Measurements from ENCODE around the gene RHOA. TPM values are rescaled to one million over a fixed set of nuclear protein-coding genes. Genes with fewer than 3 reads are reported as not detected.

The RHOA gene
- total RNA-seq: 535 and 567 TPM in 2 replicates

DNA sequence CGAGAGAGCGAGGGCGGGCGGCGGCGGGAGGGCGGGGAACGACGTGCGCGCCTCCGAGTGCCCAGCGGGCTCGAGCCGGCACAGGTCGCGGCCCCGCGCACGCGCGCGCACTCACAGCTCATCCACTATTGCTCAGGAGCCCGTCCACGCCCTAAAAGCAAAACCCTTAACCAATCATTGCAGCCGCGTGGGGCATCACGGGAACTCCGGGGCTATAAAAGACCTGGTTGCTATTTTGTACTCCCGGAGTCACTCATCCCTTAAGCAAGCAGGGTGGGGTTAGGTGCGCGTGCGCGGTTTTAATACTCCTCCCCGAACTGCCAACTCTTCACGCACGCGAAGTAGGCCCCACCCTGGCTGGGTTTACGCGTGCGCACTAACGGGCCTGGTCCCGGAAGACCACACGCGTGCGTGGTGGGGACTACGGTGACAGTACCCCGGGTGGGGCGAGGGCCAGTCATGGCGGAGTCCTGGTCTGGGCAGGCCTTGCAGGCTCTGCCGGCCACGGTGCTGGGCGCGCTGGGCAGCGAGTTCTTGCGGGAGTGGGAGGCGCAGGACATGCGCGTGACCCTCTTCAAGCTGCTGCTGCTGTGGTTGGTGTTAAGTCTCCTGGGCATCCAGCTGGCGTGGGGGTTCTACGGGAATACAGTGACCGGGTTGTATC, at the start of gene RHOA, which contains the start of gene TCTA:
Gene RHOA (minus strand): TSS at position 9 of the 664 bp plus-strand sequence. CDS start 36,387 bp downstream, outside the sequence.
Gene TCTA (plus strand): TSS at position 456 of the 664 bp plus-strand sequence. CDS start 4 bp downstream, at position 460.

DNA sequence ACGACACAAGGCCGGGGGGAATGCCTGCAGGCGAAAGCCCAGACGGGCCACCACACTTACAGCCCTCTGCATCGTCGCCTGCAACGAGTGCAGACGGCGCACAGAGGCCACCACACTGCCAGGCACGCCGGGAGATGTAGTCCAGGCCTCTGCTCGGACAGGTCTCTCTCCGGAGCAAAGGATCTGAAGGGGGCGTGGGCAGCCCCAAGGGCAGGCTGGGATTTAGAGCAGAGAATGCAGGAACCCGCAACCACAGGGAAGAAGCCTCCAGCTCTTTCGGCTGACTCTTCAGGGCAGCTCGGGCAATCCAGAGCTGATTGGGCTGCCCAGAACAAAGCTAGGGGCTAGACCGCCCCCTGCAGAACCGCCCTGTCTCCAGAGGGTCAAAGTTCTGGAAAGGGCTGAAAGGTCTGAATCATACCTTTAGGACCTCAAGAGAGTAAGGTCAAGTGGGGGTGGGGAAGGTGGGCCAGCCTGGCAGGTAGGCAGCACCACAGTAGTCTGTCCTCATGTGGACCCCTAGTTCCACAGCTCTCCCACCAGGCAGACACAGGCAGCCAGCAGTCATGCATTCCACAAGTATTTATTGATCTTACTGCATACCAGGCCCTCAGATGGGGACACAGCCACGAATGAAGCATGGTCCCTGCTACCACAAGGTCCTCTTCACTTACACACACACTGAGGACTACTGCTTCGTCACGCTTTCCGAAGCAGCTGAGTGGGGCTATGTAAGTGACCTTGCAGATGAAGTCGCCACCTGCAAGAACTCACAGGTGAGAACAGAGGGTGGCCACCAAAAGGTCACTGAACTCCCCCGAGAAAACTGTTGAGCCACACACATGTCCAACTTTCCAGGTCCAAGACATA, 10.8 kb upstream of the RHOA start, which contains the start of gene AMT:
Gene AMT (minus strand): TSS at position 95 of the 870 bp plus-strand sequence. CDS start 23 bp downstream, at position 72.

GRCh38 chr3:49358217-49358883, 53.4 kb downstream of the RHOA start, which contains the start of gene GPX1:
TSS of gene GPX1 (minus strand) at chr3:49358353. CDS start at chr3:49358278, 75 bp downstream.

GRCh38 chr3:49339941-49340800, 71.6 kb downstream of the RHOA start, which contains the start of gene USP4:
TSS of gene USP4 (minus strand) at chr3:49340053. CDS start at chr3:49340024, 29 bp downstream.

Other genes with a start within 250 kb of the RHOA start
- gene CCDC71, start 245.6 kb downstream of the RHOA start, total RNA-seq: 23.1 and 24.6 TPM in 2 replicates
- gene KLHDC8B, start 240.4 kb downstream of the RHOA start, total RNA-seq: 7.6 and 12.5 TPM in 2 replicates
- 1.2 and 1.8 TPM in 2 replicates for gene C3orf62, start 134.7 kb downstream of the RHOA start, total RNA-seq
- gene USP4, start 71.9 kb downstream of the RHOA start, total RNA-seq: 15.4 and 21.3 TPM in 2 replicates
- gene GPX1, start 53.6 kb downstream of the RHOA start, total RNA-seq: 203 and 264 TPM in 2 replicates
- gene TCTA, start 447 bp upstream of the RHOA start, total RNA-seq: 17.3 and 17.4 TPM in 2 replicates
- gene AMT, start 10.5 kb upstream of the RHOA start, total RNA-seq: 0.39 and 0.73 TPM in 2 replicates
- gene NICN1, start 17.3 kb upstream of the RHOA start, total RNA-seq: 1.6 and 3.3 TPM in 2 replicates
- gene DAG1, start 58.3 kb upstream of the RHOA start, total RNA-seq: 37.8 and 48.3 TPM in 2 replicates
- gene BSN, start 142.5 kb upstream of the RHOA start, total RNA-seq: under 0.01 and 0.20 TPM in 2 replicates